HG03135 (cell line): ENCODE data around the gene CRYBG1.
"Not testable (repeated sequence)": the region's sequence is repeated elsewhere in the genome, so short reads cannot be mapped to it uniquely, and the experiment has no call there.

Experiments
- ATAC-seq: cut with Tn5 transposase; IDR thresholded peaks from one replicate; pipeline ENCODE4 v1.9.1; 2021; ENCODE audit warnings: mild to moderate bottlenecking, moderate library complexity; ENCODE audit not compliant: unreplicated experiment

CRYBG1 gene

DNA sequence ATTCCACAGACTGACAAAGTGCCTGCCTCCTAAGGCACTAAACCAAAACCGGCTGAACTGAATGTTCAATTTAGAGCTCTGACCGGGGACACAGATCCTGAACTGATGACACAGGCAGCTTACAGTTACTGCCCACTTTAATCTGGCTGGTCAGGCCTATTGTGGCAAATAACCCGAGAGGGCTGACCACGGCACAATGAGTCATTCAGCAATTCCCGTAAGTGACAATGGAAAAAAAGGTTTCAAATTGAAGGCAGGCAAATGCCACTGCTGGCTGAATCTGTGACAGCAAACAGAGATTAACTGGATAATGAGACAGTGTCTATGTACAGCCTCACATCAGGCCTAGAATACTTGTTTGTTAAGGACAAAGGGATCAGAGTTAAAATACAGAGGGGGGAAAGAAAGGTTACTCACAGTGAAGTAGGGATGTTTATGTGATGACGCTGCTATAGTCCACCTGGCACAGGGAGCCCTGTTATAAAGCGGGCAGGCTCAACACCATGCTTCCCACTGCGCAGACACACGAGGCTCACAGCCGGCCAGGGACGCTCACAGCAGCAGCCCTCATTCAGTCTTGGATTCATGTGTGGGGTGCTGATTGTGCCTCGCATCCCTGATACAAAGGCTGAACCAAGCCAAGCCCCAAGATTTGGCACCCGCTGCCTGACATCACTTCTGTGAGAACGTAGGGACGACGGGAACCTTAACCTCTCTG, 214.4 kb downstream of the CRYBG1 start:
- ATAC-seq = no peak

DNA sequence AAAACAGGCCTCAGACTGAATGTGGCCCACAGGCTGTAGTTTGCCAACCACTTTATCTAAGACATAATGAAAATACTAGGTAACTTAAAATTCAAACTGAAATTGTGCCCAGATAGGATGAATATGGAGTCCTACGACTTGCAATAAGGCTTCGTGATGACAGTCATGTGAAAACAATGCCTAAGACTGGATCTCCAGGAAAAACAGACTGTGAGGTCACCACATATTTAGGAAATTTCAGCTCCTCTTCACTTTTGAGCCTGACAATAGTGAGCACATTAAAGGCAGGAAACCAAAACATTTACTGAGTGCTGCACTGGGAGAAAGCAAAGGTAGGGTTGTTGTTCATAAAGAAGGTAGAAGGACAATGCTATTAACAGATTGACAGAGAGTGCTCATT, 218.8 kb downstream of the CRYBG1 start:
- no peak for ATAC-seq

DNA sequence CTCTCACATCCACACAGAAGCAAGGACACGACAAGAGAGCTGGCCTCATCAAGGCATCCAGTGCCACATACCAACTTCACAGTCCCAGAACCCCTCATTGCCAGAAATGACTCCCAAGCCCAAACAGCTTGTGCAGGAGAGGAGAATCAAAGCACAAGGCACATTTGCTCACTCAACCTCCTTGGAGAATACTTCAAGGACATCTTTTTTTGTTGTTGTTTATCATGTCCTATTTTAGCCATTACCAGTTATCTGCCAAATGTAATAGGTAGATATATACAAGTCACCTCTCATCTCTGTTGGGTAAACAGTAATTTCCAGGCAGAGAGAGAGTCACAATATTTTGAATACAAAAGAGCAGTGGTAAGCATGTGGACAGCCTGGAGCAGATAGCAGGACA, 221.0 kb downstream of the CRYBG1 start:
- ATAC-seq = no peak

DNA sequence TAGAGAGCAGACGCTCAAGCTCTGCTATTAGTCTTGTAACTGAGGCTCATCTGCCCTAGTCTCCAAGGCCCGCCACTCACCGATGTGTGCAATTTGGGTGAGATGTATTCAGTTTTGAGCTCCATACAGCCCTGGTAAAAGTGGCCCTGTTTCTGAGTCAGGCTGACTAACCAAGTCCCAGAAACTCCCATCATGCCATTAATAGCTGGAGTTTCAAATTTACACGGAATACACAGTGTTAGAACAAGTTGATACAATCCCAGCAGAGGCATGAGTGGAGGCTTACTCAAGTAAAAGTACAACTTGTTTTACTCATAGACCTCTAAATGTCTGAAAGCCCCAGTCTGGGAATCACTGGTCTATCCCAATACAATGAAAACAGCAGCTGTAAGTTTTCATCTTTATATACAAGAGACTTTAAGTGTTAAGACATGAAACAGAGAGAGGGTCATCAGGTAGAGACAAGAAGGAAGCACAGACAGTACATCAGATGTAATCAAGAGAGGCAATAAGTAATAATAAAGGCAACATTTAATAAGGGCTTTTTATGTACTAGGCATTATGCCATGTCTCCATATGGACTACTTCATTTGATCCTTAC, 226.4 kb downstream of the CRYBG1 start:
- no peak for ATAC-seq

DNA sequence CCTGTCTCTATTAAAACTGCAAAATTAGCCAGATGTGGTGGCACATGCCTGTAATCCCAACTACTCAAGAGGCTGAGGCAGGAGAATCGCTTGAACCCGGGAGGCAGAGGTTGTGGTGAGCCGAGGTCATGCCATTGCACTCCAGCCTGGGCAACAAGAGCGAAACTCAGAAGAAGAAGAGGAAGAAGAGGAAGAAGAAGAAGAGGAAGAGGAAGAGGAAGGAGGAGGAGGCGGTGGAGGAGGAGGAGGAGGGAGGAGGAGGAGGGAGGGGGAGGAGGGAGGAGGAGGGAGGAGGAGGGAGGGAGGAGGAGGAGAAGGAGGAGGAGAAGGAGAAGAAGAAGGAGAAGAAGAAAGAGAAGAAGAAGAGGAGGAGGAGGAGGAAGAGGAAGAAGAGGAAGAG, 228.4 kb downstream of the CRYBG1 start:
- not testable (repeated sequence) for ATAC-seq

DNA sequence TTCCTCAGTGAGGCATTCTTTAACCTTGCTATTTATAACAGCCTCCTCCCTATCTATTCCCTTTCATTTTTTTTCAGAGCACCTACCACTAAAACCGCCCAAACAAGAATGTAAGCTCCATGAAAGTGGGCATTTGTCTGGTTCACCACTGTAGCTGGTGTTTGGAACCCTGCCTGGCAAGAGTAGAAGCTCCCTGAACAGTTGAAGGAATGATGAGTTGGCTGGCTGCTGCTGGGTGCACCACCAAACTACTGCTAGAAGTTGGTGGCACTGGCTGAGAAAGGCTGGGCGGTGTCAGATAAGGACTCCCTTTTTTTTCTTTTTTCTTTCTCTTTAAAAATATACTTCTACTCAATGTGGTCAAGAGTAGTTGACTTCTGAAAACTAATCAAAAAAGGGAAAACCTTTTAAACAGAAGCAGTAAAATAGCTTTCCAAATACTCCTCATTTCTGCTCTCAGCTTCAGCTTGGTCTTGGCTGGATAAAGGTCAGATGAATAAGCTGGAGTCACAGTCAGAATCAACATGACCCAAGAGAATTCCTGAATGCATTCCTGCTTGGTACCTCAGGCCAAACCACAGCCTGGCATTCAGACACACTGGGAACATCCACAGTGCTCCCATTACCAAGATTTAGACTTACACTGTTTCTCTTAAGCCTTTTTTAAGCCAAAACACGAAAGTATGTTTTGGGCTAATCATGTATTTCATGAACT, 230.8 kb downstream of the CRYBG1 start:
- no peak for ATAC-seq

DNA sequence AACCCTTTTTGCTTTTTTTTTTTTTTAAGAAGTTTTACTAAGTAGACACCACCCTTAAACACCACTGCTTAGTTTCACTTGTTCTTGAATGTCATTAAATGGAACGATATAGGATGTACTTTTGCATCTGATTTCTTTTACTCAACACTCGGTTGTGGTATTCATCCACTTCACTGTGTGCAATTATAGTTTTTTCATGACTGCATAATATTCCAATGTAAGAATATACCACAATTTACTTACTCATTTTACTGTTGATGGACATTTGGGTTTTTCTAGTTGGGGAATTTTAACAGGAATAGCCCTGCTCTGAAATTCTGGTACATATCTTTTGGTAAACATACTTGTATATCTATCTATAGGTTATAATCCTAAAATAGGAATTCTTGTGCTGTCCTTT, 238.9 kb downstream of the CRYBG1 start:
- no peak for ATAC-seq

DNA sequence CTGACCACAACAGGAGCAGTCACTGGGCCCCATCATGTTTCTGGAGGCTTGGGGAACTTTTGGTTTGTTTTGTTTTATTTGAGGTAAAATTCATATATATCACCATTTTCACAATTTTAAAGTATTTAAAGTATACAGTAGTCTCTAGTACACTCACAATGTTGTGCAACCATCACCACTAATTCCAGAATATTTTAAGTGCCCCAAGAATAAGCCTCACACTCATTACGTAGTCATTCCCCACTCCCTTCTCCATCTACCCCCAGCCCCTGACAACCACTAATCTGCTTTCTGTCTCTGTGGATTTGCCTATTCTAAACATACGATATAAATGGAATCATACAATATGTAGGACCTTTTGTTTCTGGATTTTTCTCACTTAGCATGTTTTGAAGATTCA, 239.8 kb downstream of the CRYBG1 start:
- ATAC-seq = no peak

DNA sequence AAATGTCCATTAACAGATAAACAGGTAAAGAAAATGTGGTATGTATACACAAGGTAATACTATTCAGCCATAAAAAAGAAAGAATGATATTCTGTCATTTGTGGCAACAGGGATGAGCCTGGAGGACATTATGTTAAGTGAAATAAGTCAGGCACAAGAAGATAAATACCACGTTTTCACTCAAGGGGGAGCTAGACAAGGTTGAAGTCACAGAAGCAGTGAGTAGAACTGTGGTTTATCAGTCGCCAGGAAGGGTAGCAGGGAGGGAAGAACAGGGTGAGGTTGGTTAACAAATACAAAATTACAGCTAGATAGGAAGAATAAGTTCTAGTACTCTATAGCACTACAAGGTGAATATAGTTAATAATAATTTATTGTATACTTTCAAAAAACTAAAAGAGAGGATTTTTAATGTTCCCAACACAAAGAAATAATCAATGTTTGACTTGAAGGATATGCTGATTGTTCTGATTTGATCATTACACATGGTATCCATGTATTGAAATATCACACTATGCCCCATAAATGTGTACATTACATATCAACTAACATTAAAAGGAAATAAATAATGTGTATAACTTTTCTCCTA, 247.7 kb downstream of the CRYBG1 start:
- ATAC-seq = no peak

DNA sequence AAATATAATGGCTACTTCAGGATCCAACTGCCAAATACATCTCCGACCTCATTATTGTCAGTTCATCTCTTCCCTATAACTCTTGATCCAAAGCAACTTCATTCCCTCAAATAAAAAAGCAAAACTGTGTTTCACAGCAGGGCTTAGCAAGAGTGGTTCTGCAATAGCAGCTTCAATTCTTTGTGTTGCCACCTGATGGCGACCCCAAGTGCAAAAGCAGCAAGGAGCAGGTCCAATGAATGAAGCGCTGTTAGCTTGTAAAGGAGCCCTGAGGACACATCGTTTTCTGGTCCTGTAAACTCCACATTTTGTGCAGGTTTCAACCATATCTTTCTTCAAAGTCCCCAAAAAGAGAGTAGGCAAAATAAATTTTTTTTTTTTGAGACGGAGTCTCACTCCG, 249.2 kb downstream of the CRYBG1 start:
- ATAC-seq = peak; percentile 51

DNA sequence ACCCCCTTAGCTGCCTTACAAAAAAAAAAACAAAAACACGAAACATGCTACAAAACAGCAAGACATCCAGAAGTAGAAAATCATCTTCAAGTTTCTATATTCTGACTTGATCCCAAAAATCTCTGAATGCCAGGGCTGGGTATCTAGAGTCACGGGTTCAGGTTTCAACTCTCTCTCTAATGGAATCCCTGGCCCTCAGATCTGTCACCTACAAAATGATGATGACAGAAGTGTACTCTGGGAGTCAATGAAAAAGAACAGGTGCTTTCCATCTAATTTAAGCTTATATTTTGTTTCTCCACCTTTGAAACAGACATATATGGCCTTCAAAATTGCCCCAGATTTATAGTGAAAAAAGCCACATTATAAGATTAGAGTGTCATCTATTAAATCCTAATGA, 250.5 kb downstream of the CRYBG1 start:
- no peak for ATAC-seq

DNA sequence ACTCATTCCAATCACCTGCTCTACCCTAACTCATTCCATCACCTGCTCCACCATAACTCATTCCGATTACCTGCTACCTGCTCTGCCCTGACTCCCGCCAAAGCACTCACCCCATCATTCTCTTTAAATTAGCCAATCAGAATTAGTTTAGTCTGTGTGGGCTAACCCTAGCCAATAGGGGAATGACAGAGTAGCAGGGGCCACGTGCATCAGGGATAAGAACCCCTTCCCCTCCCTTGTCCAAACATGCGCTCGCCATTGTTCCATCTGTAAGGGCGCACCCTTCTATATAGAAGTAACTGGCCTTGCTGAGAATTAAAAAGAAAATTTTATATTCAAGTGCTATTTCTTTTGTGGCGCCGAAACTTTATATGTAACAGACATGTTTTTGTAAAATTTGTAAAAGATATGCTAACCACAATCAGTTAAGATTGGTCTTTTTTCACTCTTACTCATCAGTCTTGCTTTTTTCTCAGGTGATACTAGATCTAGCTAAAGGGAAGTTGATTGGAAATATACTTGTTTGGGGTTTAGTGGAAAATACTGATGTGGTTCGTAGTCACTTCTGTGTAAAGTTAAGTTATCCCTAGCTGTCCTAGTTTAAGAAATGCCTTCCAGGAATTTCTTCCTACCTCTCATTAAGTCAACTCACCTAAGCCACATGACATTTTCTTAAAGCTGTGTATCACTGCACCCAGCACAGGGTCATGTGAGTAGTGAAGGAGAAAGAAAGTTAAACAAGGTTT, 252.3 kb downstream of the CRYBG1 start:
- ATAC-seq = no peak

DNA sequence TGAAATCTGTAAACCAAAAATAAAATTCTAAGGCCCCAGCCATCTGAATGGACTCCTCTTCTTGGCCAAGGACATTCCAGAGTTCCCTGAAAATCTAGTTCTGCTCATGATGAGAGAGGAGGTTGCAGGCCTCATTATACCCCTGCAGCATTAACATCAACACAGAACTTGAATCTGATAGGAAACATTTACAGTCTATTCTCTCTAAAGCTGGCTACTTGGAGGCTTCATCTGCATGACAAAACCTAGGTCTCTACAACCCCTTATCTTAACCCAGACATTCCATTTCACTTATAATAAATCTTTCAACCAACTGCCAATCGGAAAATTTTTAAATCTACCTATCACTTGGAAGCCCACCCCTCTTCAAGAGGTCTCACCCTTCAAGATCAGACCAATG, 253.1 kb downstream of the CRYBG1 start:
- ATAC-seq = no peak

DNA sequence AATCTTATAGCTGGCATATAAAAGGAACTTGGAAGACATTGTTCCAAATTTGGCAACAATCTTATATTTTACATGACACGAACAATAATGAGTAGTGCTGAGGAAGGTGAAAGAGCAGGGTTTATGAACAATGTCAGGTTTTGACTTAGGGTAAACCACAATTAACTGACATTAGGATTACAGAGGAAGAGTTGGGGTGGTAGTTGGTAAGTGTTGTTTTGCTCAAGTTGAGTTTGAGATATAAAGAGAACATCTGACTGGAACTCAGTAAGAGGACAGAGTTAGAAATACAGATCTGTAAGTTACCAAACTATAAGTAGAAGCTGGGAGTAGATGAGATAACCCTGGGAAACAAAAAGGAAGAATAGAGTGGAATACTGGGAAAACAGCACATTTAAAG, 253.6 kb downstream of the CRYBG1 start:
- no peak for ATAC-seq

DNA sequence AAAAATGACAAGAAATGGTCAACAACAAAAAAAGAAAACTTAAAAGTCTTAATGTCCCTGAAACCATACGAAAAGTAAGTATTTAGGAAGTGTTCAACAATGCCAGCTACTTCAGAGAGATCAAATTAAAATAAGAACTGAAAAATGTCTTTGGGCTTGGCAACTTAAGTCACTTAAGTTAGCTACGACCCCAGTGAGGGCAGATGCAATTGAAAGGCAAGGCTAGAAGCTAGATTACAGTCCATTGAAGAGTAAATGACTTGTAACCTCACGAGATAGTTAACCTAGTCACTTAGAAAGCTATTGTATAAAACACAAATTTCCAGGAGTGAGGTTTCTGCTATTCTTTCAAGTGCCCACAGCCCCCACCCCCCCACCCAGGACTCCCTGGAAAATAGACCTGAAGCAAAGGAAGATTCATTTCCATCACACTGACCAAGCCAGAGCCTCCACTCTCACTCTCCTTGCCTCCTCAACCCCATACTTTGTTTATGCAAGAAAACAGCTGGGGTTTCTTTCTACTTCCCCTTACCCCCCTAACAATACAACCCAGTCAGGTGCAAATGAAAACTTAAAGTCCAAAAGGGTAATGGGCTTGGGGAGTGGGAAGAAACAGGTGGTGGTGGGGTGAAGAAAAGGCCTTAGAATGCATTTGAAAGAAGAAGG, 254.2 kb downstream of the CRYBG1 start:
- ATAC-seq = no peak

DNA sequence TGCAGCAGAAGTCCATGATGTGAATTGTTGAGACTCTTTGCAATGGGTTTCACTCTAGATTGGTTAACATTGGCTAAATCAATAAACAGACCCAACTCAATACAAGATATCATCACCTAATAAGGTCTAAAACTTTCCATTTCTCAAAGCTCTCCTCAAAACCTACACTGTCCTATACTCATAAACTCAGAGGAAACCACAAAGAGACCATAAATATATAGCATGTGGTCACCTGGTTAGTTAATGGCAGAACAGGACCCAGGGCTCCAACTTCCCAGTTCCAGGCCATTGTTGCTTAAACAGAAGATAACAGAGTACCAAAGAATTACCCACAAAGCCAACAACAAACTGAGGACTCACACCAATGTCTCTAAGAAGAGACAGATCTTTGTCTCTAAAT, 256.8 kb downstream of the CRYBG1 start:
- peak; percentile 68 for ATAC-seq

DNA sequence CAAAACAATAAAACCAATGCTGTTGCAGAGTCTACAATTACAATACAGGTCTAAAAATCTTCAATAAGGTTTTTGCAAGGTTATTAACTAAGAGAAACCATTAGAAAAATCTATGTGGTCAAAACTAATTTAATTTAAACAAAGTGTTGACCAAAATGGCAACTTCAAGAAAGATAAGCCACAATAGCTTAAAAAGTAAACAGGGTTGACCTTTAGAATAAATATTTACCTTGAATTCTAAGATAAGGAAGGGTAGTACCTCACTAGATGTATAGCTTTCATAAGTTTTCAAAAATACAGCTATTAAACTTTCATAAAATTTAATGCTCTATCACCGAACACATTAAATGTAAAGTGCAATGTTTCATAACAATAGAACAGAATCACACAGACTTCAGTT, 257.3 kb downstream of the CRYBG1 start:
- no peak for ATAC-seq

DNA sequence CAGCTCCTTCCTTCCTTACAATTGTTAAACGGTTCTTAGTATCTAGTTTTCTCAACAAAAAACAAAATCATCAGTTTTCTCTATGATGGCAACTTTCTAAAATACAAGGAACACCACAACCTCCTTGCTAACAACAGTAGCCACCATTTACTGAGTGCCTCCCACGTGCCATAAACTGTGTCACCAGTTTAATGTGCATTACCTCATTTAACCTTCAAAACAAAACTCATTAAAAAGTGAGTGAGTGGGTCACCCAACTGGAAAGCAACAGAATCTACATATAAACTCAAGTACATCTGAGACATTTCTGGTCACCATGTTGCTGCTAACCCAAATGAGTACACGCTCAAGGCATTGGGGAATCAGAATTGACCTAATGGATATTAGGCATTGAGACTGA, 257.8 kb downstream of the CRYBG1 start:
- ATAC-seq = no peak

DNA sequence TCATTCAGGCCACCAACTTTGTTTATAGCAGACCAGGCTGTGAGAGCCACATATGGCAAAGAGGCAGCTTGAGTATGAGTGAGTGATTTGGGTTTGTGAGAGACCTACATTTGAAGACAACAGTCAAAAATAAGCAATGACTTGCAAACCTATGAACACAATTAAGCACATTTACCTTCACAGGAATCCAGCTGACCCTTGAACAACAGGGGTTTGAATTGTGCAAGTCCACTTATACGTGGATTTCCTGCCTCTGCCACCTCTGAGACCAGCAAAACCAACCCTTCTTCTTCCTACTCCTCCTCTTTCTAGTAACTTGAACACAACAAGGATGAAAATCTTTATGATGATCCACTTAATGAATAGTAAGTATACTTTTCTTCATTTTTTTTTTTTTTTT, 258.7 kb downstream of the CRYBG1 start:
- ATAC-seq = no peak

DNA sequence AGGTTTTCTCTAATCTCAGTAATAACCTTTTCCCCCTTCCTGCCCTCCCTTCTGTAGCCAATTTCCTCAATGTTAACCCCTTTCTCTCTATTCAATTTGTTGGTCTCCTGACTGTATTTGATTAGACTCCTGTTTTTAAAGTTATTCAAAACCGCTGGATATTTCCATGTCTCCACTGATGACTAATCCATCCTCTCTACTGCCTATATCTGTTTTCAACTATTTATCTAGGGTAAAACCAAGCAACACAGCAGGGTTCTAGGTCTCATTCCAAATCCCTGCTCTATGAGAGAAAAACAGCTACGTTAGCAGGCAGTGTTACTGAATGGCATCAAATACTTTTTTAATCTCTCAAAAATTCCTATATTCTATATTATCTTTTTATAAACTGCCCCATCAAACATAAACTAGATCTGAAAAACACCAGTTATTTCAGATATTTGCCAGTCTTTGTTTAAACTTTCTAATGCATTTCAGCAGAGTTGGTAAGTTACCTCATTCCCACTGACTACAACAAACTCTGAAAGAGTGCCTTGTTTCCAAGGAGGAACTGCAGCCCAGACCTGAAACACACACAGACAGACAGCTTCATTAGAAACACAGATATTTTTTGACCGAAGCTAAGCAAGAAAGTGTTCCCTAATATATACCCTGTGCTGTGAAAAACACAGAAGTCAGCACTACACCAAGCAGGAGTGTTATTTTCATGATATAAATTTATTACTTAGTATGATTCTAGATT, 260.6 kb downstream of the CRYBG1 start:
- ATAC-seq = no peak
